Loucy (cell line): ENCODE measurements around the gene NAALADL2.

ENCODE experiments used
- H2AFZ ChIP-seq: fragments of 200-600 bp; sonication (generic); 2 replicates; pipeline ENCODE4 v1.6.0; 2016; ENCODE audit warnings: antibody characterized with exemption, mild to moderate bottlenecking, low read length, moderate library complexity
- H3F3A ChIP-seq: fragments of 200-600 bp; 2 replicates; pipeline ENCODE4 v1.6.0; 2016; ENCODE audit warnings: antibody characterized with exemption, low read depth, mild to moderate bottlenecking
- H3K27me3 ChIP-seq: fragments of 200-600 bp; sonication (generic); 2 replicates; pipeline ENCODE4 v1.6.1; 2014; ENCODE audit warnings: low read length, mild to moderate bottlenecking; ENCODE audit not compliant: insufficient read depth, poor library complexity, severe bottlenecking
- H3K36me3 ChIP-seq: fragments of 200-600 bp; sonication (generic); 2 replicates; pipeline ENCODE4 v1.6.1; 2016; ENCODE audit warnings: low read length; ENCODE audit not compliant: insufficient read depth
- H3K4me1 ChIP-seq: fragments of 200-600 bp; sonication (generic); 2 replicates; pipeline ENCODE4 v1.5.1; 2014; ENCODE audit warnings: low read length, mild to moderate bottlenecking; ENCODE audit not compliant: insufficient read depth, poor library complexity, severe bottlenecking
- H3K4me2 ChIP-seq: fragments of 200-600 bp; sonication (generic); 2 replicates; pipeline ENCODE4 v1.6.0; 2014; ENCODE audit warnings: antibody characterized with exemption, low read length, low read depth, mild to moderate bottlenecking; ENCODE audit not compliant: poor library complexity, severe bottlenecking
- H3K4me3 ChIP-seq: fragments of 200-600 bp; sonication (generic); 2 replicates; pipeline ENCODE4 v1.5.1; 2014; ENCODE audit warnings: low read length, mild to moderate bottlenecking, mixed read lengths; ENCODE audit not compliant: poor library complexity, severe bottlenecking
- H3K79me2 ChIP-seq: fragments of 200-600 bp; sonication (generic); 2 replicates; pipeline ENCODE4 v1.6.1; 2014; ENCODE audit warnings: low read length; ENCODE audit not compliant: insufficient read depth
- H3K9ac ChIP-seq: fragments of 200-600 bp; sonication (generic); 2 replicates; pipeline ENCODE4 v1.6.0; 2014; ENCODE audit warnings: mild to moderate bottlenecking, low read depth, low read length, moderate library complexity; ENCODE audit not compliant: poor library complexity, severe bottlenecking
- H3K9me2 ChIP-seq: fragments of 200-600 bp; sonication (generic); replicated peaks from 2 replicates; pipeline ENCODE4 v1.6.1; 2016; ENCODE audit warnings: low read depth, low read length, mixed read lengths
- H3K9me3 ChIP-seq: fragments of 200-600 bp; sonication (generic); 2 replicates; pipeline ENCODE4 v1.6.1; 2014; ENCODE audit warnings: mild to moderate bottlenecking, antibody characterized with exemption, low read length, low read depth; ENCODE audit not compliant: insufficient read depth
- H4K20me1 ChIP-seq: fragments of 200-600 bp; sonication (generic); 2 replicates; pipeline ENCODE4 v1.6.0; 2014; ENCODE audit warnings: antibody characterized with exemption, low read length, mild to moderate bottlenecking; ENCODE audit not compliant: insufficient read depth, poor library complexity, severe bottlenecking
- EZH2phosphoT487 ChIP-seq: fragments of 200-600 bp; IDR thresholded peaks from 2 replicates; pipeline ENCODE4 v1.6.1; 2018; ENCODE audit warnings: antibody characterized with exemption, mild to moderate bottlenecking, moderate library complexity, borderline replicate concordance
- TF ChIP-seq, protein P1 (sequence below): fragments of 200-600 bp; sonication (generic); conservative IDR thresholded peaks from 2 replicates; pipeline ENCODE4 v1.5.1; 2014; ENCODE audit warnings: mild to moderate bottlenecking, antibody characterized with exemption, low read length

Gene NAALADL2

DNA sequence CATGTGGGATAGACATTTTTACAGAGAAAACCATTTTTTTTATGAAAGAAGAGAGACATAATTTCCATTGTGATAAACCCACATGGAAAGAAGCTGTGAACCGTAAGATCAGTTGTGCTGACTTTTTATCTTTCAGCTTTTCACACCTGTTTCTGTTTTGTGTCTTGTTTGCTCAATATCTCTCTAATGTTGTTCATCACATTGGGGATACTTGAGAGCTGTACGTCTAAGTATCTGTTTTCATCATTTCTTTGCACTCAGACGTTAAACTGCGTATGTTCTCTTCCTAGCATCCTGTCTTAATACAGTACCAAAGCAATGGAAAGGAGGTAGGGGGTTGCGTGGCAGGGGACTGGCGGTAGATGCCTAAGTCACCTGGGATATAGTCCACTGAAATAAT is 449.0 kb downstream of the NAALADL2 start:
- Histone ChIP-seq H2AFZ (no peak overlapping the region; the same call in 1 of the 2 replicates), H3K9me3 (no peaks in the 10 kb centered on the region), H4K20me1 (no peaks in the 10 kb centered on the region), H3K27me3 (no peaks in the 10 kb centered on the region), H3F3A (no peaks in the 10 kb centered on the region), H3K36me3 (no peaks in the 10 kb centered on the region), H3K9me2 (no peaks in the 10 kb centered on the region), H3K9ac (no peak overlapping the region), H3K4me2 (no peak overlapping the region), H3K4me3 (no peak overlapping the region), H3K79me2 (no peaks in the 10 kb centered on the region), H3K4me1 (no peaks in the 10 kb centered on the region)
- TF ChIP-seq, protein P1, sequence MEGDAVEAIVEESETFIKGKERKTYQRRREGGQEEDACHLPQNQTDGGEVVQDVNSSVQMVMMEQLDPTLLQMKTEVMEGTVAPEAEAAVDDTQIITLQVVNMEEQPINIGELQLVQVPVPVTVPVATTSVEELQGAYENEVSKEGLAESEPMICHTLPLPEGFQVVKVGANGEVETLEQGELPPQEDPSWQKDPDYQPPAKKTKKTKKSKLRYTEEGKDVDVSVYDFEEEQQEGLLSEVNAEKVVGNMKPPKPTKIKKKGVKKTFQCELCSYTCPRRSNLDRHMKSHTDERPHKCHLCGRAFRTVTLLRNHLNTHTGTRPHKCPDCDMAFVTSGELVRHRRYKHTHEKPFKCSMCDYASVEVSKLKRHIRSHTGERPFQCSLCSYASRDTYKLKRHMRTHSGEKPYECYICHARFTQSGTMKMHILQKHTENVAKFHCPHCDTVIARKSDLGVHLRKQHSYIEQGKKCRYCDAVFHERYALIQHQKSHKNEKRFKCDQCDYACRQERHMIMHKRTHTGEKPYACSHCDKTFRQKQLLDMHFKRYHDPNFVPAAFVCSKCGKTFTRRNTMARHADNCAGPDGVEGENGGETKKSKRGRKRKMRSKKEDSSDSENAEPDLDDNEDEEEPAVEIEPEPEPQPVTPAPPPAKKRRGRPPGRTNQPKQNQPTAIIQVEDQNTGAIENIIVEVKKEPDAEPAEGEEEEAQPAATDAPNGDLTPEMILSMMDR = no peak
- no peak for TF ChIP-seq EZH2phosphoT487

DNA sequence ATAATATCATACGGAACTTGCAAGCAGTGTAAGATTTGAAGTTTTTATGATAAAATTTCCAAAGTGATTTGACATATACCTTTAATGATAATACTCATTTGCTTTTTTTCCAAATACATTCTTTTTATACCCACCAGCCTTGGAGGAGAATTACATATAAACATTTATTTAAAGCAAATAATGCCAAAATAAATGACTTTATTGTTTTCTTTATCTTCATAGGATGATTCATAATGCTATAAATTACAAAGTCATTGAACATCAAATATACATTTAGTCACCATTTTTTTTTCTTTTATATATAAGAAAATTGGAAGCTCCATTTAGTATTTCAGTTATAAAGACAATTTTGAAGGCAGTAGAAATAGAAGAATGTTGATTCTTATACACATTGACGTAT is 450.9 kb downstream of the NAALADL2 start:
- Histone ChIP-seq H3K4me2 (no peak overlapping the region), H3K79me2 (no peaks in the 10 kb centered on the region), H3K4me3 (no peak overlapping the region), H3K27me3 (no peaks in the 10 kb centered on the region), H3K36me3 (no peaks in the 10 kb centered on the region), H2AFZ (no peak overlapping the region), H3F3A (no peaks in the 10 kb centered on the region), H3K9me3 (no peaks in the 10 kb centered on the region), H3K4me1 (no peaks in the 10 kb centered on the region), H3K9ac (no peak overlapping the region), H3K9me2 (no peaks in the 10 kb centered on the region), H4K20me1 (no peaks in the 10 kb centered on the region)
- TF ChIP-seq, protein P1 = no peak
- no peak for TF ChIP-seq EZH2phosphoT487

DNA sequence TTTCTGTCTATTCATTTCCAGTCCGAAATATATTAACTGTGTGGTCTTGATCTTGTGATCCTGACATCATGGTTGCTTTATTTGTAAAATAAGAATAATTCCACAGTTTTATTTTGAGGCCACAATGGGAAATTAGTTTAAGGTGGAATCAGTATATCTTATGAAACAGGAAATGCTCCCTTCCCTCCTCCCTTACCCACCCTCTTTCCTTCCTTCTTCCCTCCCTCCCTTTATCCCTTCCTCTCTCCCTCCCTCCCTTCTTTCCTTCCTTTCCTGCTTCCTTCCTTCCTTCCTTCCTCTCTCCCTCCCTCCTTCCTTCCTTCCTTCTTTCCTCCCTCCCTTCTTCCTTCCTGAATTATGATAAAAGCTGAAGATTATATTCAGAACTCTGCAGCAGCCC is 452.3 kb downstream of the NAALADL2 start:
- H3K4me3 ChIP-seq = no peak overlapping the region
- no peak overlapping the region for H2AFZ ChIP-seq
- H3K36me3 ChIP-seq = no peaks in the 10 kb centered on the region
- no peaks in the 10 kb centered on the region for H3K79me2 ChIP-seq
- no peaks in the 10 kb centered on the region for H3K4me1 ChIP-seq
- no peak overlapping the region for H3K9ac ChIP-seq
- H4K20me1 ChIP-seq = no peaks in the 10 kb centered on the region
- H3K9me3 ChIP-seq = no peaks in the 10 kb centered on the region
- no peaks in the 10 kb centered on the region for H3K9me2 ChIP-seq
- TF ChIP-seq, protein P1 = no peak
- no peak for TF ChIP-seq EZH2phosphoT487
- no peaks in the 10 kb centered on the region for H3K27me3 ChIP-seq
- no peaks in the 10 kb centered on the region for H3F3A ChIP-seq
- H3K4me2 ChIP-seq = no peak overlapping the region
